ENCODE data around the gene OR4F16. TPM values are rescaled to one million over a fixed set of nuclear protein-coding genes. Genes with fewer than 3 reads are reported as not detected.

OR4F16 gene
- total and polyA plus RNA-seq, 9 of the 15 experiments (the other 6 are each of a cell fraction or from before 2014, with no cell fraction given) = 0.07 to 0.44 (median 0.31) TPM; not detected in 2

Other genes starting within 250 kb of the OR4F16 start
- gene OR4F29, start 235.0 kb downstream of the OR4F16 start, total RNA-seq (2014; rRNA removed) = 0.36 and 0.53 TPM in 2 replicates
- 0.44 and 0.61 TPM in 2 replicates for gene OR4F29, start 235.0 kb downstream of the OR4F16 start, total RNA-seq (2014; rRNA removed; fragmentation: Illumina TruSeq; extraction: Trizol)
- 0.36 and 0.49 TPM in 2 replicates for gene OR4F29, start 235.0 kb downstream of the OR4F16 start, total RNA-seq (2015; rRNA removed; fragmentation: Illumina TruSeq; extraction: Trizol)
- 0.34 TPM in 1 of 2 replicates, not detected in the other for gene OR4F29, start 235.0 kb downstream of the OR4F16 start, total RNA-seq (2021)
- 0.31 and 0.64 TPM in 2 replicates for gene OR4F29, start 235.0 kb downstream of the OR4F16 start, polyA plus RNA-seq (2011; rRNA removed)
- gene OR4F29, start 235.0 kb downstream of the OR4F16 start, polyA plus RNA-seq (2014; fragmentation: Illumina TruSeq; extraction: Trizol) = 0.18 TPM in 1 of 2 replicates, not detected in the other
- under 1 TPM in 1 of 2 experiments, not detected in 1; 0.08 TPM for gene OR4F29, start 235.0 kb downstream of the OR4F16 start, polyA plus RNA-seq (2014; fragmentation: Nextera tagmentation; extraction: Ambion mirVana)
- 0.07 and 0.28 TPM in 2 replicates for gene OR4F29, start 235.0 kb downstream of the OR4F16 start, polyA plus RNA-seq (2014; rRNA removed)
- 0.41 and 0.82 TPM in 2 replicates for gene SAMD11, start 237.3 kb upstream of the OR4F16 start, total RNA-seq (2014; rRNA removed)
- gene SAMD11, start 237.3 kb upstream of the OR4F16 start, total RNA-seq (2014; rRNA removed; fragmentation: Illumina TruSeq; extraction: Trizol) = 0.07 TPM in 1 of 2 replicates, not detected in the other
- 0.11 and 0.26 TPM in 2 replicates for gene SAMD11, start 237.3 kb upstream of the OR4F16 start, total RNA-seq (2015; rRNA removed; fragmentation: Illumina TruSeq; extraction: Trizol)
- 0.38 and 0.49 TPM in 2 replicates for gene SAMD11, start 237.3 kb upstream of the OR4F16 start, total RNA-seq (2021)
- gene SAMD11, start 237.3 kb upstream of the OR4F16 start, polyA plus RNA-seq (2011; rRNA removed) = 0.24 and 0.31 TPM in 2 replicates
- not detected in 2 replicates for gene SAMD11, start 237.3 kb upstream of the OR4F16 start, polyA plus RNA-seq (2014; fragmentation: Illumina TruSeq; extraction: Trizol)
- under 1 TPM in 1 of 2 experiments, not detected in 1; 0.08 TPM for gene SAMD11, start 237.3 kb upstream of the OR4F16 start, polyA plus RNA-seq (2014; fragmentation: Nextera tagmentation; extraction: Ambion mirVana)
- gene SAMD11, start 237.3 kb upstream of the OR4F16 start, polyA plus RNA-seq (2014; rRNA removed) = 0.07 and 0.32 TPM in 2 replicates

Data from K562 (cell line).